Measurements from ENCODE around the gene PIGU. TPM values are rescaled to one million over a fixed set of nuclear protein-coding genes. Genes with fewer than 3 reads are reported as not detected.

The PIGU gene
- total and polyA plus RNA-seq, 2 of the 13 experiments (the other 11 are each of a cell fraction or from before 2014, with no cell fraction given) = 45.5 to 231 TPM

- TF ChIP-seq BCLAF1 (IDR thresholded peaks at IDR 0.05) = no peak
- no peak for TF ChIP-seq RBM22 (optimal IDR thresholded peaks at IDR 0.05; ENCODE audit: low read length)
- peak; percentile 48; the same call in 1 of the 2 replicates for TF ChIP-seq GATAD1 (CRISPR knock-in tag; IDR thresholded peaks at IDR 0.05)
- TF ChIP-seq ZNF460 (CRISPR knock-in tag; IDR thresholded peaks at IDR 0.05; ENCODE audit: borderline replicate concordance) = peak; percentile 52; the same call in 1 of the 2 replicates
- peak; percentile 9 for TF ChIP-seq TBL1XR1 (IDR thresholded peaks at IDR 0.05; ENCODE audit: borderline replicate concordance, low read length, partially characterized antibody)
- no peak for TF ChIP-seq ZNF83 (CRISPR knock-in tag; IDR thresholded peaks at IDR 0.05; ENCODE audit: borderline replicate concordance)
- TF ChIP-seq ZNF414 (CRISPR knock-in tag; IDR thresholded peaks at IDR 0.05) = peak; percentile 95
- TF ChIP-seq ZNF382 (CRISPR knock-in tag; IDR thresholded peaks at IDR 0.05; ENCODE audit: borderline replicate concordance) = no peak
- TF ChIP-seq KDM5A (IDR thresholded peaks at IDR 0.05; ENCODE audit: borderline replicate concordance, low read length) = no peak
- TF ChIP-seq RORA (CRISPR knock-in tag; IDR thresholded peaks at IDR 0.05) = peak; percentile 84; the same call in 1 of the 2 replicates
- TF ChIP-seq ZFX (CRISPR knock-in tag; IDR thresholded peaks at IDR 0.05; ENCODE audit: low read depth) = peak; percentile 87
- no peak for TF ChIP-seq NFYB (CRISPR knock-in tag; IDR thresholded peaks at IDR 0.05)
- TF ChIP-seq ZBED4 (CRISPR knock-in tag; IDR thresholded peaks at IDR 0.05; ENCODE audit: borderline replicate concordance) = no peak
- peak; percentile 52; the same call in 1 of the 2 replicates for TF ChIP-seq NFKB2 (CRISPR knock-in tag; IDR thresholded peaks at IDR 0.05; ENCODE audit: borderline replicate concordance)
- TF ChIP-seq ZNF780A (CRISPR knock-in tag; IDR thresholded peaks at IDR 0.05) = peak; percentile 92; the same call in 1 of the 2 replicates
Observed at GRCh38 chr20:34621383-34622367, 55.2 kb downstream of the PIGU start (continued).
